Measurements from ENCODE around the gene PCBP3.

PCBP3 gene

DNA sequence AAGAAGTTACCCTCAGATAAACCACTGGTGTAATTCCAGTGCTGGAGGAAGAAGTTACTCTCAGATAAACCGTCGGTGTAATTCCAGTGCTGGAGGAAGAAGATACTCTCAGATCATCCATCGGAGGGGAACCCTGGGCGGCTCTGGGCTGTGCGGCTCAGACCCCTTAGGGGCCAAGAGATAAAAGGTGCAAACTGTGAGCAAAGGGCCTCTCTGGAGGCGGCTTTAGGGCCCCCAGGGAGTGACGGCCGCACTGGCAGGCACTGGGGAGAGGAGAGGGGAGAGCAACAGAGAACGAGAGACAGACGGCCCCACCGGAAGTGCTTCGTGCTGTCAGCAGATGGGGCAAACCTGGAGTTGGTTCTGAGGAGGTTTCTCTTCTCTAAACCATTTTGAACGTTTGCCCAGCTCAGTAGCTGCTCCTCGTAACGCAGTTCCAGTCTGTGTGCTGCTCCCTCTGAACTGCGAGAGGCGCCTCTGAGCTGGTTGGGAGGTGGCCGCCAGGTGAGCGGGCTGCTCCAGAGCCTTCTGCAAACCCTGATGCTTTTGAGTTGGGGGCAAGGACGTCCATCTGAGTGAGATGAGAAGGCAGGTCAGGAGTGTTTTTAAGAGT, 275.4 kb downstream of the PCBP3 start:
- no peaks in the 10 kb centered on the region for H3K4me1 ChIP-seq (ENCODE audit: control insufficient read depth, insufficient read depth, low read length)
- H3K9ac ChIP-seq (ENCODE audit: low read depth, low read length), result no peak overlapping the region
- peaks cover 3% of the 10 kb centered on the region for H3K36me3 ChIP-seq (ENCODE audit: control insufficient read depth, insufficient read depth, low read length)
- no peaks in the 10 kb centered on the region for H3K27me3 ChIP-seq (ENCODE audit: control insufficient read depth, insufficient read depth, low read length)
- peaks cover under 1% of the 10 kb centered on the region for H3K9me3 ChIP-seq (ENCODE audit: control insufficient read depth, insufficient read depth, low read length)
- no peak overlapping the region for H3K4me3 ChIP-seq (ENCODE audit: low read depth, low read length)

DNA sequence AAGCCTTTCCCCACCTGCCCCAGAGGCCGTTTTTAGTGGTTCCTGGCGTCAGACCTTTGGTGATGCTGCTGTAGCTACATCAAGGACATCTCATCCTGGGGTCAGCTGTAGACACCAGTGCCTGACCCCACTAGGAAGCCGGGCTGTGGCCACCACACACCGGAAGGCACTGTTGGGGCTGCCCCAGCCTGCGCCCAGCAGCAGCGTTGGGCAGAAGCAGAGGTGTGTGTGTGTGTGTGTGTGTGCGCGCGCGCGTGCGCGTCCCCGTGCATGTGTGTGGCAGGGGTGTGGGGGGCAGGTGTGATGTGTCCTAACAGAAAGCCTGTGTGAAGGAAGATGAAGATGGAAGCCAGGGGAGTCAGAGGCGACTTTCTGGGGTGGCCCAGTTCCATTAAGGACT, 276.1 kb downstream of the PCBP3 start:
- Histone ChIP-seq H3K36me3 (ENCODE audit: control insufficient read depth, insufficient read depth, low read length) (peaks cover under 1% of the 10 kb centered on the region), H3K4me3 (ENCODE audit: low read depth, low read length) (no peak overlapping the region), H3K27me3 (ENCODE audit: control insufficient read depth, insufficient read depth, low read length) (no peaks in the 10 kb centered on the region), H3K4me1 (ENCODE audit: control insufficient read depth, insufficient read depth, low read length) (no peaks in the 10 kb centered on the region), H3K9ac (ENCODE audit: low read depth, low read length) (no peak overlapping the region), H3K9me3 (ENCODE audit: control insufficient read depth, insufficient read depth, low read length) (peaks cover 3% of the 10 kb centered on the region)

DNA sequence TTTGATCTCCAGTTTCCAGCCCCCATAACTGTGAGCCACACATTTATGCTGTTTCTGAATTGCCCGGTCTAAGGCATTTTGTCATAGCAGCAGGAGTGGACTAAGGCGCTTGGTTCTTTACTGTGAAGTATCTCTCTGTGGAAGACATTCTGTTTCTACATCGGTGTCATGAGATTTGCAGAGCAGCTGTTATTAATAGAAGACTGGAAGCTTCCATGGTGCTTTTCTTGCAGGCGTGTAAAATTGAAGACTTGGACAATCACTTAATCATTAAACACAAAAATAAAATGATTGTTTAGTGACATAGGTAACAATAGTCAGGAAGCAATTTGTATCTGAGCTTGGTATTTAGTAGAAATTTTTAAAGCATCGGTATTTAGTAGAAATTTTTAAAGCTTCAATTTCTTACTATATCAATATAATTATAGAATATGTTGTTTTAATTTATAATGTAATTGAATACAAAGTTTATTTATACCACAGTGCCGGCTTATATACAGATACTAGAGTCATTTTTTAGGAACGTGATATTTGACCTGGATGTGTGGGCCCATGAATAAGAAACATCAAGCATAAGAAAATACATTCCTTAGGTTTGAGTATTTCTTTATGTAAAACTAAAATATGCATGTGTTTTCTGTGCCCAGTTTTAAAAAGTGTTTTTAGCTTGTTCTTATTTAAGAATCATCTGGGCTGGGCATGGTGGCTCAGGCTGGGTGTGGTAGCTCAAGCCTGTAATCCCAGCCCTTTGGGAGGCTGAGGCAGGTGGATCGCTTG, 277.5 kb downstream of the PCBP3 start:
- H3K36me3 ChIP-seq (ENCODE audit: control insufficient read depth, insufficient read depth, low read length), result no peaks in the 10 kb centered on the region
- no peak overlapping the region for H3K9ac ChIP-seq (ENCODE audit: low read depth, low read length)
- no peak overlapping the region for H3K4me3 ChIP-seq (ENCODE audit: low read depth, low read length)
- peaks cover 3% of the 10 kb centered on the region for H3K9me3 ChIP-seq (ENCODE audit: control insufficient read depth, insufficient read depth, low read length)
- no peaks in the 10 kb centered on the region for H3K27me3 ChIP-seq (ENCODE audit: control insufficient read depth, insufficient read depth, low read length)
- no peaks in the 10 kb centered on the region for H3K4me1 ChIP-seq (ENCODE audit: control insufficient read depth, insufficient read depth, low read length)

DNA sequence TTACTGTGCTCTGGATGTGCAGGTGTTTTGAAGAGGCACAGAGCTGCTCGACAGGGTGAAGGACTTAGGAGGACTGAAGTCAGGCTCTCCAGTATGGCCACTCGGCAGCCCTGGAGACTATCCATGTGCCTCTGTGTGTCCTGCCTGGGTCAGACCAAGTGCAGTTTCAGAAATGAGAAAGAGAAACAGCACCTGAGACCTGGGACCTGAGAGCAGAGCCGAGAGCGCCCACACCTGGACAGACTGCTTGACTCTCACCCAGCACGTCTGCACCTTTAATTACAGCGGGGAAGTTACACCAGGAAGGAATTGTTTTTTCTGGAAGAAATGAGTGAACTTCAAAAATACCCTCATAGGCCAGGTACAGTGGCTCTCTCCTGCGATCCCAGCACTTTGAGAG, 278.4 kb downstream of the PCBP3 start:
- Histone ChIP-seq H3K9me3 (ENCODE audit: control insufficient read depth, insufficient read depth, low read length) (peaks cover 3% of the 10 kb centered on the region), H3K4me3 (ENCODE audit: low read depth, low read length) (no peak overlapping the region), H3K9ac (ENCODE audit: low read depth, low read length) (no peak overlapping the region), H3K4me1 (ENCODE audit: control insufficient read depth, insufficient read depth, low read length) (no peaks in the 10 kb centered on the region), H3K36me3 (ENCODE audit: control insufficient read depth, insufficient read depth, low read length) (no peaks in the 10 kb centered on the region), H3K27me3 (ENCODE audit: control insufficient read depth, insufficient read depth, low read length) (no peaks in the 10 kb centered on the region)

DNA sequence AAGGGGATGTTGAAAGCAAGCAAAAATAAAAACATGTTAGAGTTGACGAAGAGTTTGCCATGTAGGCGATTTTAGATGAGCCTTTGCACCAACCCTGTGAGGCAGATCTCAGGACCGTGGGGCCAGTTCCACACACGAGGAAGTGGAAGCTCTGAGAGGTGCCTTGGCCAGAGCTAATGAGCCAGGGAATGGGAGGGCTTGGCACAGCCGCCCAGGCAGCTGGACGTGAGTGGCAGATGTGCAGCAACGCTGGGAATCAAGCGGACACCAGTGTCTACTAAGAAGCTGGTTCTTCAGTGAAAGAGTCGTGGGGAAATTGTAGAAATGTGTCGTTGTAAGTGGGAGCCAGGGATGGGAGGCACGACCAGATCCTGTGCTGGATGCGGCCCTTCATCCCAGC, 279.1 kb downstream of the PCBP3 start:
- no peak overlapping the region for H3K9ac ChIP-seq (ENCODE audit: low read depth, low read length)
- peaks cover 3% of the 10 kb centered on the region for H3K9me3 ChIP-seq (ENCODE audit: control insufficient read depth, insufficient read depth, low read length)
- H3K36me3 ChIP-seq (ENCODE audit: control insufficient read depth, insufficient read depth, low read length), result no peaks in the 10 kb centered on the region
- no peaks in the 10 kb centered on the region for H3K4me1 ChIP-seq (ENCODE audit: control insufficient read depth, insufficient read depth, low read length)
- no peaks in the 10 kb centered on the region for H3K27me3 ChIP-seq (ENCODE audit: control insufficient read depth, insufficient read depth, low read length)
- H3K4me3 ChIP-seq (ENCODE audit: low read depth, low read length), result no peak overlapping the region

DNA sequence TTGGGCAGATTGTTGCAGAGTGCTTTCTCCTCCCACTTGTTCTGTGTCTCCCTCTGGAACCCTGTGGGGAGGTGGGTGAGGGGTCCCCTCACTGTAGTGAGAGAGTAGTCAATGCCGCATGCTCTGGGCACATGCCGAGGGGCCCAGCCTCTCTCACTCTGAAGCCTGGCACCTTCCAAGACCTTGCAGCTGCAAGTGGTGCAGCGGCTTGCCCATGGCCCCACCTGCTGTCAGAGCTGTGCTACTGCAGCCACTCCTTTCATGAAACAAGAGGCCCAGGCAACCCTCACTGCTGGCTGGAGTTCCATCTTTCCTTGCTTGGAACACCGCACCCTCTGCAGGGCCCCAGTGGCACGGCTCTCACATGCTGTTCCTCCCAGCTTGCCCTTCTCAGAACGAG, 279.6 kb downstream of the PCBP3 start:
- Histone ChIP-seq H3K9ac (ENCODE audit: low read depth, low read length) (no peak overlapping the region), H3K9me3 (ENCODE audit: control insufficient read depth, insufficient read depth, low read length) (peaks cover 3% of the 10 kb centered on the region), H3K27me3 (ENCODE audit: control insufficient read depth, insufficient read depth, low read length) (no peaks in the 10 kb centered on the region), H3K4me1 (ENCODE audit: control insufficient read depth, insufficient read depth, low read length) (no peaks in the 10 kb centered on the region), H3K36me3 (ENCODE audit: control insufficient read depth, insufficient read depth, low read length) (no peaks in the 10 kb centered on the region), H3K4me3 (ENCODE audit: low read depth, low read length) (no peak overlapping the region)

DNA sequence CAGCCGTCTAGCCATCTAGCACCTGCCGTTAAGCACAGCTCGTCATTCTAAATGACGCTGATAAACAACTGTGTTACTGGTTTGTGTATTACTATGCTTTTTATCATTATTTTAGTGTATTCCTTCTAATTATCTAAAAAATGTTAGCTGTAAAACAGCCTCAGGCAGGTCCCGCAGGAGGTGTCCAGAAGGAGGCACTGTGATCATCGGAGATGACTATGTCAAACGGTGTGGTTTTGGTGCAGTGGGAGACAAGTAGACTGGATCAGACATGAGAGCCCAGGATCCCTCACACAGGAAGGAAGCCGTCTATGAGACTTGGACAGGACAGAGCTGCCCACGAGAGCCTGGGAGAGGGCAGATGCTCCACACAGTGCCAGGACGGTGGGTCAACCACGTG, 282.8 kb downstream of the PCBP3 start:
- Histone ChIP-seq H3K27me3 (ENCODE audit: control insufficient read depth, insufficient read depth, low read length) (no peaks in the 10 kb centered on the region), H3K4me3 (ENCODE audit: low read depth, low read length) (no peak overlapping the region), H3K4me1 (ENCODE audit: control insufficient read depth, insufficient read depth, low read length) (no peaks in the 10 kb centered on the region), H3K9me3 (ENCODE audit: control insufficient read depth, insufficient read depth, low read length) (peaks cover 3% of the 10 kb centered on the region), H3K9ac (ENCODE audit: low read depth, low read length) (no peak overlapping the region), H3K36me3 (ENCODE audit: control insufficient read depth, insufficient read depth, low read length) (no peaks in the 10 kb centered on the region)

DNA sequence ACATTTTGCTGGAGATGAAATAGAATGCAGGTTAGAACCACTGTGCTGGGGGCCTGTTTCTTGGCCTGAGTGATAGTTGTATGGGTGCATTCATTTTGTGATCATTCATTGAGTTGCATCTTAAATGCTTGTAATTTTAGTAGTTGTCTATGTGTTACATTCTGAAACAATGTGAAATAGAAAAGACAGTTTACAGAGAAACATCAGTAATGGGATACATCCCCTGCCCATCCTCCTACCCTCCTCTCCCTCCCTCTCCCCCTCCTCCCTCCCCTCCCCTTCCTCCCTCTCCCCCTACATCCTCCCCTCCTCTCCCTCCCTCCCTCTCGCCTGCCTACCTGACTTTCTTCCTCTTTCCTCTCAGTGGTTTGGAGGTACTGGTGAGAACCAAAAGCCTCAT, 283.5 kb downstream of the PCBP3 start:
- no peak overlapping the region for H3K4me3 ChIP-seq (ENCODE audit: low read depth, low read length)
- H3K4me1 ChIP-seq (ENCODE audit: control insufficient read depth, insufficient read depth, low read length), result no peaks in the 10 kb centered on the region
- H3K9me3 ChIP-seq (ENCODE audit: control insufficient read depth, insufficient read depth, low read length), result peaks cover 3% of the 10 kb centered on the region
- no peak overlapping the region for H3K9ac ChIP-seq (ENCODE audit: low read depth, low read length)
- H3K27me3 ChIP-seq (ENCODE audit: control insufficient read depth, insufficient read depth, low read length), result no peaks in the 10 kb centered on the region
- no peaks in the 10 kb centered on the region for H3K36me3 ChIP-seq (ENCODE audit: control insufficient read depth, insufficient read depth, low read length)

DNA sequence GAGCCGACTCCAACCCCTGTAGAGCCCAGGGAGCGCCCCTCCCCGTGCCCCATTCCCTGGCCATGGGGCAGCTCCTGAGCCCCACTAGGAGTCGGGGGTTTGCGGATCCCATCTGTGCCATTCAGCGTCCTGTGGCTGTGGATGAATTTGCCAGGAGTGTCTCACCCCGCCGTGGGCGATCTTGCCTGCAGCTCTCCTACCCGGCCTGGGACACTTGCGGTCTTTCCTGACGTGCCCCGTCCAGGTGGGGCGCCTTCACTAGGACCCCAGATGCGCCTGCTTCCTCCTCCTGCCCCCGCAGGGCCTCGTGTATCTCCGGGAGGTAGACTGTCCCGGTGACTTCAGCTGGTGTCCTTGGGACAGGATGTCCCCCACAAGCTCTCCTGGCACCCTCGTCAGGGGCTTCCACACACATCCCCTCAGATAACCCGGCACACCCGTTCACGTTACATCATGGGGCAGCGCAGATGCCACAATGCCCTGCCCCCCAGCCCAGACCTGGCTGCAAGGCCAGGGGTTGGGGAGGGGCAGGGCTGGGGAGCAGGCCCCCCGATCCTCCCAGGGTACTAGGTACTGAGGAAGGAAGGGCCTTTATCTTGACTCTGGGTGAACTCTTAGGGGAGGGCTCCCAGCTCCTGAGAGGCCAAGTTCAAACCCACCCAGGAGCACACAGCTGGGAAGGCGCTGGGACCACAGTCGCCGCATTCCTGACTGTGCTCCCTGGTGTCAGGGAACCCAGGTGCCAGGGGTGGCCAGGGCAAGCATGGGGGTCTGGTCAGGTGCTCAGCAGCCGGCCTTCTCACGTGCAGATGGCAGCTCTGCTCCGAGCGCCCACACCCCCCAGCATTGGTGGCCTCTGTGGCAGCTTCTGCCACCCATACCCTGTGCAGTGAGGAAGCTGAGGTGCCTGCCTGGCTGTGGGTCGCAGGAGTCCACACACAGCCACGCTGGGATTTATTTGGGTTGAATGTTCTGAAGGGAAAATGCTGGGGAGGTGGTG, 284.6 kb downstream of the PCBP3 start:
- no peaks in the 10 kb centered on the region for H3K36me3 ChIP-seq (ENCODE audit: control insufficient read depth, insufficient read depth, low read length)
- H3K9me3 ChIP-seq (ENCODE audit: control insufficient read depth, insufficient read depth, low read length), result peaks cover 3% of the 10 kb centered on the region
- H3K27me3 ChIP-seq (ENCODE audit: control insufficient read depth, insufficient read depth, low read length), result no peaks in the 10 kb centered on the region
- H3K4me1 ChIP-seq (ENCODE audit: control insufficient read depth, insufficient read depth, low read length), result no peaks in the 10 kb centered on the region
- no peak overlapping the region for H3K4me3 ChIP-seq (ENCODE audit: low read depth, low read length)
- H3K9ac ChIP-seq (ENCODE audit: low read depth, low read length), result no peak overlapping the region

DNA sequence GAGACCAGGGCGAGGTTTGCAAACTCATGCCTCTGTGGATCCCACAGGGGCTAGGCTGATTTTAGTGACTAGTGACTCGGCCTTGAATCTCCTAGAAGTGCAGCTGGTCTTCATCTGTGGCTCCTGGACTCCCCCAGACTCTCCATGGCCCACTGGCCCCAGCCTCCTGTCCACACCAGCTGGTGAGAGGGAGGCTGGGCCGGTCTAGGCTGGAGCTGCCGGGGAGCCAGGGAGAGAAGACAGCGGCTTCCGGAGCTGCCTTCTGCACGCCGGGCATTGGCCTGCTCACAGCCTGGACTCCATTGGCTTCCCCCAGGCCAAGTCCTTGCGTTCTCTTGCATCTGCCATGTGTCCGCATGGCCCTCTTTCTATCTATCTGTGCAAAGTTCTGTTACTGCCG, 285.9 kb downstream of the PCBP3 start:
- H3K9ac ChIP-seq (ENCODE audit: low read depth, low read length), result no peak overlapping the region
- H3K36me3 ChIP-seq (ENCODE audit: control insufficient read depth, insufficient read depth, low read length), result no peaks in the 10 kb centered on the region
- H3K4me1 ChIP-seq (ENCODE audit: control insufficient read depth, insufficient read depth, low read length), result no peaks in the 10 kb centered on the region
- no peak overlapping the region for H3K4me3 ChIP-seq (ENCODE audit: low read depth, low read length)
- H3K27me3 ChIP-seq (ENCODE audit: control insufficient read depth, insufficient read depth, low read length), result no peaks in the 10 kb centered on the region
- no peaks in the 10 kb centered on the region for H3K9me3 ChIP-seq (ENCODE audit: control insufficient read depth, insufficient read depth, low read length)

DNA sequence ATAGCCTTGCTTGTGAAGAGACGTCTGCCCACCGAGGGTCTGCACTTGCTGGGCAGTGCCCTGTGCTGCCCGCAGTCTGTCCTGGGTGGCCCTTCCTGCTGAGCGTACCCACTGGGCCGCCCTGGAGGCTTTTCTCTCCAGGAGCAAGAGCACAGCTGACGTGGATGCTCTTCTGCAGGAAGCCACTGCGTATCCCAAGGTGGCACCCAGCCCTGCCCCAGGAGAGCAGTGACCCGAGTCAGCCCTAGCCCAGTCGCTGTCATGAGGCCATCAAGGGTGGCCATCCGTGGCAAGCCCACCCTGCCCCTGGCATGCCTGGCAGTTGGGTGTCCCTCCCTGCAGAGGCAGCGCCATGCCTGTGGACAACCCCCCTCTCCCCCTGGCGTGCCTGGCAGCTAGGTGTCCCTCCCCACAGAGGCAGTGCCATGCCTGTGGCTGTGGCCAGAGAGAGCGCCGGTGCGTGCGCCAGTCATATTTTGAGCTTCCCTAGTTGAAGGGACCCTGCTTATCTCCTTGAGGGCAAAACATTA, 286.8 kb downstream of the PCBP3 start:
- no peaks in the 10 kb centered on the region for H3K9me3 ChIP-seq (ENCODE audit: control insufficient read depth, insufficient read depth, low read length)
- H3K27me3 ChIP-seq (ENCODE audit: control insufficient read depth, insufficient read depth, low read length), result no peaks in the 10 kb centered on the region
- no peaks in the 10 kb centered on the region for H3K36me3 ChIP-seq (ENCODE audit: control insufficient read depth, insufficient read depth, low read length)
- H3K4me3 ChIP-seq (ENCODE audit: low read depth, low read length), result no peak overlapping the region
- no peaks in the 10 kb centered on the region for H3K4me1 ChIP-seq (ENCODE audit: control insufficient read depth, insufficient read depth, low read length)
- H3K9ac ChIP-seq (ENCODE audit: low read depth, low read length), result no peak overlapping the region

Data from iPS-15b (cell line).